ENCODE data around the gene SUMF1.

Gene SUMF1

GRCh38 chr3:4394567-4394966 is 72.5 kb downstream of the SUMF1 start:
- in situ Hi-C loops (cut with MboI; ENCODE audit: low sequenced_read_pairs): no loop called here

GRCh38 chr3:4394048-4394447 is 73.0 kb downstream of the SUMF1 start:
- in situ Hi-C loops (cut with MboI; ENCODE audit: low sequenced_read_pairs): no loop called here

- in situ Hi-C loops (cut with MboI; ENCODE audit: low sequenced_read_pairs): no loop called here
Observed at GRCh38 chr3:4392992-4393391, 74.1 kb downstream of the SUMF1 start.

- in situ Hi-C loops (cut with MboI; ENCODE audit: low sequenced_read_pairs): no loop called here
Observed at GRCh38 chr3:4387210-4388204, 79.6 kb downstream of the SUMF1 start.

- in situ Hi-C loops (cut with MboI; ENCODE audit: low sequenced_read_pairs): no loop called here
Observed at GRCh38 chr3:4385201-4385600, 81.9 kb downstream of the SUMF1 start.

GRCh38 chr3:4380013-4380412 is 87.1 kb downstream of the SUMF1 start:
- in situ Hi-C loops (cut with MboI; ENCODE audit: low sequenced_read_pairs): no loop called here

- in situ Hi-C loops (cut with MboI; ENCODE audit: low sequenced_read_pairs): no loop called here
Observed at GRCh38 chr3:4376499-4376898, 90.6 kb downstream of the SUMF1 start.

- in situ Hi-C loops (cut with MboI; ENCODE audit: low sequenced_read_pairs): no loop called here
Observed at GRCh38 chr3:4375911-4376310, 91.2 kb downstream of the SUMF1 start.

GRCh38 chr3:4373669-4374068 is 93.4 kb downstream of the SUMF1 start:
- in situ Hi-C loops (cut with MboI; ENCODE audit: low sequenced_read_pairs): no loop called here

- in situ Hi-C loops (cut with MboI; ENCODE audit: low sequenced_read_pairs): no loop called here
Observed at GRCh38 chr3:4362523-4362922, 104.5 kb downstream of the SUMF1 start.

GRCh38 chr3:4360817-4361216 is 106.3 kb downstream of the SUMF1 start:
- in situ Hi-C loops (cut with MboI; ENCODE audit: low sequenced_read_pairs): no loop called here

- in situ Hi-C loops (cut with MboI; ENCODE audit: low sequenced_read_pairs): no loop called here
Observed at GRCh38 chr3:4359805-4360502, 107.1 kb downstream of the SUMF1 start.

- in situ Hi-C loops (cut with MboI; ENCODE audit: low sequenced_read_pairs): no loop called here
Observed at GRCh38 chr3:4358273-4358672, 108.8 kb downstream of the SUMF1 start.

GRCh38 chr3:4356546-4357410 is 110.3 kb downstream of the SUMF1 start:
- in situ Hi-C loops (cut with MboI; ENCODE audit: low sequenced_read_pairs): no loop called here

GRCh38 chr3:4356220-4356540 is 110.9 kb downstream of the SUMF1 start:
- in situ Hi-C loops (cut with MboI; ENCODE audit: low sequenced_read_pairs): no loop called here

GRCh38 chr3:4355401-4356219 is 111.5 kb downstream of the SUMF1 start:
- in situ Hi-C loops (cut with MboI; ENCODE audit: low sequenced_read_pairs): no loop called here

GRCh38 chr3:4351872-4352271 is 115.2 kb downstream of the SUMF1 start:
- in situ Hi-C loops (cut with MboI; ENCODE audit: low sequenced_read_pairs): no loop called here

GRCh38 chr3:4351164-4351855 is 115.8 kb downstream of the SUMF1 start:
- in situ Hi-C loops (cut with MboI; ENCODE audit: low sequenced_read_pairs): no loop called here

- in situ Hi-C loops (cut with MboI; ENCODE audit: low sequenced_read_pairs): no loop called here
Observed at GRCh38 chr3:4350789-4351163, 116.3 kb downstream of the SUMF1 start.

- in situ Hi-C loops (cut with MboI; ENCODE audit: low sequenced_read_pairs): no loop called here
Observed at GRCh38 chr3:4343258-4343657, 123.8 kb downstream of the SUMF1 start.

All from hTERT RPE-1 (cell line).